Esophagus muscularis mucosa (tissue), 4 donors: Measurements from ENCODE around the gene UBAP1.

ENCODE experiments used
- CTCF ChIP-seq, 3 experiments: fragments of 200-600 bp in 2 of 3; fragments of 450-650 bp in 1 of 3; sonication (generic) in 2 of 3; IDR thresholded peaks; one replicate each; pipeline ENCODE4 v1.5.1; 2017 to 2019; ENCODE audit warnings: antibody characterized with exemption in 3 of 3, mild to moderate bottlenecking in 2 of 3, moderate library complexity in 1 of 3
- EP300 ChIP-seq: sonication (generic); formaldehyde crosslinking; IDR thresholded peaks from one replicate; pipeline ENCODE4 v1.6.1; 2017; ENCODE audit warnings: antibody characterized with exemption
- POLR2A ChIP-seq: fragments of 450-650 bp; IDR thresholded peaks from one replicate; pipeline ENCODE4 v1.6.1; 2017; ENCODE audit warnings: antibody characterized with exemption, moderate library complexity, mild to moderate bottlenecking, low read depth
- POLR2AphosphoS5 ChIP-seq, 2 donors: sonication (generic); formaldehyde crosslinking; IDR thresholded peaks; one replicate each; pipeline ENCODE4 v1.6.1; 2017; ENCODE audit warnings: antibody characterized with exemption in 2 of 2

- TF ChIP-seq CTCF (IDR thresholded peaks at IDR 0.05) (no peak), POLR2AphosphoS5 (IDR thresholded peaks at IDR 0.05) (no peak), POLR2A (no peak), EP300 (no peak)
Observed at GRCh38 chr9:34158362-34158869, 20.4 kb upstream of the UBAP1 start.
